Fibroblast of lung (primary cell): ENCODE data around the gene ZNF581. TPM values are rescaled to one million over a fixed set of nuclear protein-coding genes. Genes with fewer than 3 reads are reported as not detected.

Experiments
- DNase-seq, 2 donors: peaks; one replicate each; pipeline versions ENCODE4 v3.0.0 to v3.0.0-alpha.2; 2010; ENCODE audit warnings: low read depth in 2 of 2
- H2AFZ ChIP-seq: 2 replicates; pipeline ENCODE4 v1.5.1; 2012; ENCODE audit warnings: low read length, control low read depth, inconsistent platforms
- H3K27ac ChIP-seq: 2 replicates; pipeline ENCODE4 v1.5.1; 2011; ENCODE audit warnings: low read length, control low read depth; ENCODE audit not compliant: insufficient read depth
- H3K27me3 ChIP-seq: 2 replicates; pipeline ENCODE4 v1.5.1; 2011; ENCODE audit warnings: mild to moderate bottlenecking, low read length; ENCODE audit not compliant: control insufficient read depth, insufficient read depth
- H3K36me3 ChIP-seq: 2 replicates; pipeline ENCODE4 v1.5.1; 2011; ENCODE audit warnings: low read length; ENCODE audit not compliant: control insufficient read depth, insufficient read depth
- H3K4me1 ChIP-seq: 2 replicates; pipeline ENCODE4 v1.5.1; 2011; ENCODE audit warnings: low read length; ENCODE audit not compliant: control insufficient read depth, insufficient read depth; ENCODE audit errors: extremely low read depth
- H3K4me2 ChIP-seq: 2 replicates; pipeline ENCODE4 v1.5.1; 2011; ENCODE audit warnings: low read length, control low read depth; ENCODE audit not compliant: insufficient read depth; ENCODE audit errors: extremely low read depth
- H3K4me3 ChIP-seq, 4 experiments: fragments of 200-600 bp in 1 of 4; sonication (generic) in 1 of 4; replicated peaks in 1 of 4; 2 replicates each; pipeline ENCODE4 v1.5.1; 2011 to 2016; ENCODE audit warnings: low read length in 4 of 4, low read depth in 3 of 4, mild to moderate bottlenecking in 3 of 4, control low read depth in 2 of 4, inconsistent platforms in 1 of 4, mixed read lengths in 1 of 4; ENCODE audit not compliant: insufficient read depth in 1 of 4; ENCODE audit errors: control extremely low read depth in 1 of 4
- H3K79me2 ChIP-seq: 2 replicates; pipeline ENCODE4 v1.5.1; 2012; ENCODE audit warnings: mild to moderate bottlenecking, low read length, inconsistent platforms; ENCODE audit not compliant: control insufficient read depth, insufficient read depth
- H3K9ac ChIP-seq: 2 replicates; pipeline ENCODE4 v1.5.1; 2011; ENCODE audit warnings: mild to moderate bottlenecking, low read length, control low read depth; ENCODE audit not compliant: insufficient read depth
- H3K9me3 ChIP-seq: 2 replicates; pipeline ENCODE4 v1.5.1; 2012; ENCODE audit warnings: low read depth, low read length; ENCODE audit not compliant: control insufficient read depth, insufficient read depth
- H4K20me1 ChIP-seq: 2 replicates; pipeline ENCODE4 v1.5.1; 2011; ENCODE audit warnings: low read length; ENCODE audit not compliant: control insufficient read depth, insufficient read depth; ENCODE audit errors: extremely low read depth
- EZH2 ChIP-seq: IDR thresholded peaks from 2 replicates; pipeline ENCODE4 v1.5.1; 2012; ENCODE audit warnings: low read length, control low read depth, mild to moderate bottlenecking; ENCODE audit errors: missing control alignments
- polyA plus RNA-seq, 2 donors: library from polyadenylated mRNA; depleted of rRNA in 1 of 2; stranded (reverse) in 1 of 2; unstranded in 1 of 2; fragments of >200 nt; gene quantifications; 2 replicates each; pipeline ENCODE4 v1.2.1, GENCODE V29; 2011 to 2012; ENCODE audit warnings: missing spikeins in 1 of 2
- total RNA-seq: library from RNA; depleted of rRNA; stranded (reverse); fragments of >200 nt; gene quantifications from 2 replicates; pipeline ENCODE4 v1.2.1, GENCODE V29; 2014
- TF ChIP-seq, protein P1 (sequence below), 2 donors: IDR thresholded peaks in 1 of 2; conservative IDR thresholded peaks in 1 of 2; 1 replicate in 1 of 2; 2 replicates in 1 of 2; pipeline ENCODE4 v1.5.1; 2011 to 2012; ENCODE audit warnings: low read length in 2 of 2, control low read depth in 1 of 2, inconsistent platforms in 1 of 2, low read depth in 1 of 2, mild to moderate bottlenecking in 1 of 2

Gene ZNF581
- total and polyA plus RNA-seq, 2 donors (not counting 1 experiment from before 2014, with no cell fraction given): 9.2 to 33.4 TPM

DNA sequence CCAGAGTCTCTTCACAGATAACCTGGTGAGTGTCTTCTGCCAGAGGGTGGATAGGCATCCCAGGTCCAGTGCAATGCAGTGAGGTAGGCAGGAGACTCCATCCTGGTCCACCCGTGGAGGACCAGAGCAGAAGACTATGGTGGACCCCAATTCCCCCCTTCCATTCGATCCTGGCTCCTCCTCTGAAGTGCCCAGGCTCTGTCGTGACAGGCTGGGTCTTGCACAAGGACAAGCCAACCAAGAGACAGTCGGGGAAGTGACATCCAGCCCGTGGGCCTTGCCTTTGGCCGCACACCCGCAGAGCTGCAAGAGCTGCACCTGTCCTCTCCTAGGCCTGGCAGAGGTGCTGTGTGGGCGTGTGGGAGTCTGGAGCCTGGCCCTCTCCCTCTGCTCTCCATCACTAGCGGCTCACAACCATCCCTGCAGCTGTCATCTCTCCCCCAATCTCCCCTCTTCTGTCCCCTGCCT, 22.2 kb upstream of the ZNF581 start:
- H3K27ac ChIP-seq: no peak overlapping the region
- no peak overlapping the region for H3K4me2 ChIP-seq
- TF ChIP-seq, protein P1, sequence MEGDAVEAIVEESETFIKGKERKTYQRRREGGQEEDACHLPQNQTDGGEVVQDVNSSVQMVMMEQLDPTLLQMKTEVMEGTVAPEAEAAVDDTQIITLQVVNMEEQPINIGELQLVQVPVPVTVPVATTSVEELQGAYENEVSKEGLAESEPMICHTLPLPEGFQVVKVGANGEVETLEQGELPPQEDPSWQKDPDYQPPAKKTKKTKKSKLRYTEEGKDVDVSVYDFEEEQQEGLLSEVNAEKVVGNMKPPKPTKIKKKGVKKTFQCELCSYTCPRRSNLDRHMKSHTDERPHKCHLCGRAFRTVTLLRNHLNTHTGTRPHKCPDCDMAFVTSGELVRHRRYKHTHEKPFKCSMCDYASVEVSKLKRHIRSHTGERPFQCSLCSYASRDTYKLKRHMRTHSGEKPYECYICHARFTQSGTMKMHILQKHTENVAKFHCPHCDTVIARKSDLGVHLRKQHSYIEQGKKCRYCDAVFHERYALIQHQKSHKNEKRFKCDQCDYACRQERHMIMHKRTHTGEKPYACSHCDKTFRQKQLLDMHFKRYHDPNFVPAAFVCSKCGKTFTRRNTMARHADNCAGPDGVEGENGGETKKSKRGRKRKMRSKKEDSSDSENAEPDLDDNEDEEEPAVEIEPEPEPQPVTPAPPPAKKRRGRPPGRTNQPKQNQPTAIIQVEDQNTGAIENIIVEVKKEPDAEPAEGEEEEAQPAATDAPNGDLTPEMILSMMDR (conservative IDR thresholded peaks at IDR 0.05 in 1 of 2, IDR thresholded peaks at IDR 0.05 in 1 of 2; ENCODE audit: low read depth in 1 of 2, low read length in 2 of 2): no peak
- TF ChIP-seq EZH2: no peak
- peaks cover 16% of the 10 kb centered on the region for H3K36me3 ChIP-seq
- H3K27me3 ChIP-seq: no peaks in the 10 kb centered on the region
- H3K4me1 ChIP-seq: peaks cover 5% of the 10 kb centered on the region
- H3K9me3 ChIP-seq: no peaks in the 10 kb centered on the region
- DNase-seq: no peak
- no peak overlapping the region for H2AFZ ChIP-seq
- no peak overlapping the region for H3K9ac ChIP-seq
- no peaks in the 10 kb centered on the region for H3K79me2 ChIP-seq
- H4K20me1 ChIP-seq: no peaks in the 10 kb centered on the region
- H3K4me3 ChIP-seq: no peak overlapping the region

DNA sequence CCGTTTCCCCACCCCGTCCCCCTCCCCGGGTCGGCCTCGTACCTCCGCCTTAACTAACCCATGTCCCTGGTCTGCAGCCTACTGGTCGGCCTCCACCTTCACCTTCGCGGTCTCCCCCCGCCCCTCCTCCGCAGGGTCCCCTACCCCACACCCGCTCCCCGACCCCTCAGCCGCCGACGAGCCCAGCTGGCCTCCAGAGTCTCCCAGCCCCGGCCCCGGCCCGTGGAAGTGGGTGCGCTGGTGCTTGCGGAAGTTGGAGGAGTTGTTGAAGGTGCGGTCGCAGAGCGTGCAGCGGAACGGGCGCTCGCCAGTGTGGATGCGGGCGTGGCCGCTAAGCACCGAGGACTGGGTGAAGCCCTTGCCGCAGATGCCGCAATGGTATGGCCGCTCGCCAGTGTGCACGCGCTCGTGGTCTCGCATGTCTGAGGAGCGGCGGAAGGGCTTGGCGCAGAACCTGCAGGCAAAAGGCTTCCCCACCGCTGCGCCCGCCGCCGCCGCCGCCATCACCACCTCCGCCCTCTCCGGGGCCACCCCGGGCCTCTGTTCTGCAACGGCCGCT, 21.7 kb upstream of the ZNF581 start:
- no peak overlapping the region for H3K9ac ChIP-seq

DNA sequence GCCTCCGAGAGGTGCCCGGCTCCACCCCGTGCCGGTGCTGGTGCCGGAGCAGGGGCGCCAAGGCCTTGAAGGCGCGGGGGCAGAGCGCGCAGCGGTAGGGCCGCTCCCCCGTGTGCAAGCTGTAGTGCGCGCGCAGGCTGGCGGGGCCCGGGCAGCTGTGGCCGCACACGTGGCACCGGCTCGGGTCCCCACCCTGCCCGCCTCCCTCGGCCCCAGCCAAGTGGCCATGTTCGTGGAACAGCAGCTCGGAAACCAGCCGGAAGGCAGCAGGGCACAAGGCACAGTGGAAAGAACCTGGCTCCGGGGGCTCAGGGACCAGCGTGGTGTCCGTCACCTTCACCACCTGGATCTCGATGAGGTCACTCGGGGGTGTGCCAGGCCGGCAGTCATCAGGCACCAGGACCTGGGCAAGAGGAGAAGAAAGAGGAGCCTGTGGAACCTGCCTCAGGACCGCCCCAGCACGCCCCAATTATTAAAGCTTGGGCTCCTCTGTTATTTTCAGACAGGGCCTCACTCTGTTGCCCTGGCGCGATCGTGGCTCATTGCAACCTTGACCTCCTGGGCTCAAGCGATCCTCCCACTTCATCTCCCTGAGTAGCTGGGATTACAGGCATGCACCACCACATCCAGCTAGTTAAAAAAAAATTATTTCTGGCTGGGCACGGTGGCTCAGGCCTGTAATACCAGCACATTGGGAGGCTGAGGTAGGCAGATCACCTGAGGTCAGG, 21.0 kb upstream of the ZNF581 start:
- DNase-seq: no peak
- no peaks in the 10 kb centered on the region for H3K27me3 ChIP-seq
- no peak overlapping the region for H2AFZ ChIP-seq
- no peak for TF ChIP-seq EZH2
- TF ChIP-seq, protein P1 (conservative IDR thresholded peaks at IDR 0.05 in 1 of 2, IDR thresholded peaks at IDR 0.05 in 1 of 2; ENCODE audit: low read depth in 1 of 2, low read length in 2 of 2): no peak
- peaks cover 5% of the 10 kb centered on the region for H3K4me1 ChIP-seq
- H3K9ac ChIP-seq: no peak overlapping the region
- H3K27ac ChIP-seq: no peak overlapping the region
- peaks cover 6% of the 10 kb centered on the region for H3K36me3 ChIP-seq
- H3K4me3 ChIP-seq: no peak overlapping the region
- no peak overlapping the region for H3K4me2 ChIP-seq
- H3K79me2 ChIP-seq: no peaks in the 10 kb centered on the region
- H3K9me3 ChIP-seq: no peaks in the 10 kb centered on the region
- no peaks in the 10 kb centered on the region for H4K20me1 ChIP-seq

More for the DNA sequence above, 21.7 kb upstream of the ZNF581 start:
- no peak for TF ChIP-seq EZH2
- TF ChIP-seq, protein P1 (conservative IDR thresholded peaks at IDR 0.05 in 1 of 2, IDR thresholded peaks at IDR 0.05 in 1 of 2; ENCODE audit: low read depth in 1 of 2, low read length in 2 of 2): no peak
- Histone ChIP-seq H3K27ac (no peak overlapping the region), H3K27me3 (no peaks in the 10 kb centered on the region), H3K4me1 (peaks cover 5% of the 10 kb centered on the region), H3K4me3 (no peak overlapping the region), H3K9me3 (no peaks in the 10 kb centered on the region), H3K4me2 (no peak overlapping the region), H2AFZ (no peak overlapping the region), H3K79me2 (no peaks in the 10 kb centered on the region), H3K36me3 (peaks cover 11% of the 10 kb centered on the region), H4K20me1 (no peaks in the 10 kb centered on the region)
- no peak for DNase-seq
